Stomach smooth muscle (tissue), 2 donors: ENCODE measurements around the gene ATP11B.
"Not testable (repeated sequence)": the region's sequence is repeated elsewhere in the genome, so short reads cannot be mapped to it uniquely, and the experiment has no call there.

Source experiments
- H3K27ac ChIP-seq: one replicate; pipeline ENCODE4 v1.7.0; 2013; ENCODE audit warnings: mild to moderate bottlenecking, low read length, inconsistent platforms
- H3K27me3 ChIP-seq, 2 donors: one replicate each; pipeline ENCODE4 v1.7.0; 2013; ENCODE audit warnings: low read length in 2 of 2; ENCODE audit not compliant: insufficient read depth in 2 of 2, control insufficient read depth in 1 of 2
- H3K36me3 ChIP-seq, 2 donors: one replicate each; pipeline ENCODE4 v1.7.0; 2013; ENCODE audit warnings: low read length in 2 of 2; ENCODE audit not compliant: control insufficient read depth in 2 of 2, insufficient read depth in 2 of 2
- H3K4me1 ChIP-seq: one replicate; pipeline ENCODE4 v1.7.0; 2013; ENCODE audit warnings: low read length; ENCODE audit not compliant: control insufficient read depth, insufficient read depth
- H3K4me3 ChIP-seq, 2 donors: one replicate each; pipeline ENCODE4 v1.7.0; 2013; ENCODE audit warnings: low read length in 2 of 2
- H3K9ac ChIP-seq, 2 donors: one replicate each; pipeline ENCODE4 v1.7.0; 2013; ENCODE audit warnings: low read length in 2 of 2, mild to moderate bottlenecking in 1 of 2
- H3K9me3 ChIP-seq, 2 donors: one replicate each; pipeline ENCODE4 v1.7.0; 2013; ENCODE audit warnings: low read length in 2 of 2; ENCODE audit not compliant: control insufficient read depth in 2 of 2
- donor health status: healthy.
- donor health status: Pancreatic carcinoma.

Gene ATP11B

DNA sequence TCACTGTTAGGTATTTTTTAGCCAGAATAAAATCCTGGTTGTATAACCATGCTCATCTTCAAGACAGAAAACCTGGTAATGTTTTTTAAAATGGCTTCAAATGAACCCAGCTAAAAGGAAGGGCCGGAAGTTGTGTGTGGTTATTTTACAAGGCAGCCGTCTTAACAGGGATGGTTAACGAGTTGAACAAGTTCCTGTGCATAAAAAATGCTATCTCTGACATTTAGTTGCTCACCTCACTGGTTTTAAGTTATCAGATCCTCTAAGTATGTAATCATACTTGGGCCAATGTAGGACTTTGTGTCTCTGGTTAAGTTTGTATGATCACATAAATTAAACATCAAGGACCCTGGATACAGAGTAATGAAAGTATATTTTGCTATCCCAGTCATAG is 2.1 kb downstream of the ATP11B start:
- H3K27me3 ChIP-seq, result no peaks in the 10 kb centered on the region
- peak overlapping the region in 1 of 2 donors; percentile 96 for H3K9ac ChIP-seq
- H3K36me3 ChIP-seq, result no peaks in the 10 kb centered on the region
- peaks cover 5% of the 10 kb centered on the region for H3K4me1 ChIP-seq
- H3K4me3 ChIP-seq, result peak overlapping the region; percentile 4 to 11
- H3K9me3 ChIP-seq, result no peaks in the 10 kb centered on the region
- H3K27ac ChIP-seq, result no peak overlapping the region

- no peaks in the 10 kb centered on the region for H3K36me3 ChIP-seq
- H3K27ac ChIP-seq, result no peak overlapping the region
- peaks cover 5% of the 10 kb centered on the region for H3K4me1 ChIP-seq
- no peaks in the 10 kb centered on the region for H3K27me3 ChIP-seq
- H3K9me3 ChIP-seq, result no peaks in the 10 kb centered on the region
- H3K4me3 ChIP-seq, result no peak overlapping the region
- H3K9ac ChIP-seq, result no peak overlapping the region
Observed at GRCh38 chr3:182796310-182796709, 3.0 kb downstream of the ATP11B start.

DNA sequence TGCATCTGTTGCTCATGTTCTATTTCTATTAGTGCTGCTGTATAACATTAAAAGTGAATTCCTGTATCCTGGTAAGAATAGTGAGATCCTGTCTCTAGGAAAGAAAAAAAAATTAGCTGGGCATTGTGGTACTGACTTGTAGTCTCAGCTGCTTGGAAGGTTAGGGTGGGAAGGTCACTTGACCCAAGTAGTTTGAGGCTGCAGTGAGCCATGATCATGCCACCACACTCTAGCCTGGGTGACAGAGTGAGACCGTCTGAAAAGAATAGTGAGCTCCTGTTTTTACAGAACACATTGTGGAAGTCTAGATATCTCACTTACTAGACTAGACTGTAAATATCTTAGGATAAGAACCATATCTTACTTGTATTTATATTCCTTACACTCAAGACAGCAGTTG is 4.6 kb downstream of the ATP11B start:
- no peaks in the 10 kb centered on the region for H3K36me3 ChIP-seq
- H3K4me1 ChIP-seq, result peaks cover 3% of the 10 kb centered on the region
- H3K9ac ChIP-seq, result no peak overlapping the region
- H3K27me3 ChIP-seq, result no peaks in the 10 kb centered on the region
- no peaks in the 10 kb centered on the region for H3K9me3 ChIP-seq
- no peak overlapping the region for H3K27ac ChIP-seq
- H3K4me3 ChIP-seq, result no peak overlapping the region

- not testable (repeated sequence) for H3K9ac ChIP-seq, H3K4me1 ChIP-seq, H3K4me3 ChIP-seq, H3K36me3 ChIP-seq, H3K9me3 ChIP-seq, H3K27ac ChIP-seq, H3K27me3 ChIP-seq
Observed at GRCh38 chr3:182799143-182799542, 5.8 kb downstream of the ATP11B start.

GRCh38 chr3:182800508-182800907 is 7.2 kb downstream of the ATP11B start:
- Histone ChIP-seq H3K4me1 (peaks cover under 1% of the 10 kb centered on the region), H3K36me3 (no peaks in the 10 kb centered on the region), H3K9ac (no peak overlapping the region), H3K9me3 (no peaks in the 10 kb centered on the region), H3K4me3 (no peak overlapping the region), H3K27me3 (no peaks in the 10 kb centered on the region), H3K27ac (no peak overlapping the region)

- Histone ChIP-seq H3K9me3 (no peaks in the 10 kb centered on the region), H3K4me1 (no peaks in the 10 kb centered on the region), H3K27me3 (no peaks in the 10 kb centered on the region), H3K36me3 (no peaks in the 10 kb centered on the region), H3K27ac (no peak overlapping the region), H3K4me3 (no peak overlapping the region), H3K9ac (no peak overlapping the region)
Observed at GRCh38 chr3:182802413-182803390, 9.4 kb downstream of the ATP11B start.

GRCh38 chr3:182803596-182803995 is 10.3 kb downstream of the ATP11B start:
- Histone ChIP-seq H3K27ac (no peak overlapping the region), H3K9ac (no peak overlapping the region)

GRCh38 chr3:182807061-182807460 is 13.8 kb downstream of the ATP11B start:
- Histone ChIP-seq H3K27me3 (no peaks in the 10 kb centered on the region), H3K27ac (no peak overlapping the region), H3K36me3 (no peaks in the 10 kb centered on the region), H3K4me3 (no peak overlapping the region), H3K9ac (no peak overlapping the region), H3K9me3 (no peaks in the 10 kb centered on the region), H3K4me1 (no peaks in the 10 kb centered on the region)

More at GRCh38 chr3:182803596-182803995, 10.3 kb downstream of the ATP11B start:
- H3K9me3 ChIP-seq, result no peaks in the 10 kb centered on the region
- no peak overlapping the region for H3K4me3 ChIP-seq
- H3K27me3 ChIP-seq, result no peaks in the 10 kb centered on the region
- H3K4me1 ChIP-seq, result no peaks in the 10 kb centered on the region
- no peaks in the 10 kb centered on the region for H3K36me3 ChIP-seq

DNA sequence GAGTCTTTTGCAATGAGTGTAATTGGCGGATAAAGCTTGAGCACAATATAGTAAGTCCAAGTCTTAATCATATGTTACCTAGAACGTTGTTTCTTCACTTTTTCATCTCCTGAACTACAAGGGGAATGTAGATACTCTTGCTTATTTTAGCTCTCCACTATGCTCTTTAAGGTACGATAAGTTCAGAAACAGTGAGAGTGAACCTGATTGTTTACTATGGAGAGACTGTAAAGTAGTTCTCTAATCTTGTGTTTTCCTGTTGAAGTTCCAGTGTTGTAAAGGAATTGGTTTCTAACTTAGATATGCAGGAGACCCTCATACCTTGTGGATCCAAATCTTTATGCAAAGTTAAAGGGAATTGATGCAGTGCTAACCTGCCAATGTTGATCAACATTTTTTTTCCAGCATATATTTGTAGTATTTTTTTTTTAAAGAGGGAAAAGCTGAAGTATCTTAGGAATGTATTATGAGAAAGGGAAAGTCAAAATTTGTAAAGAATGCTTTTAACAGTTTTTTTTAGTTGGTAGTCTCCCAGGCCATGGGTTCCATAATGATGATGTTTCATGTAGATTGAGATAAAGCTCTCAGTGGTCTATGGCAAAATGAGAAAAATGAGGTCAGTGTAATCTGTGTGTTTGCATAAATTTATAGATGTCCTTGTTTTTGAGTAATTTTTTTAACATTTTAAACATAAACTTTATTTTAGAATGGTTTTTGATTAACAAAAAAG is 14.9 kb downstream of the ATP11B start:
- no peak overlapping the region for H3K4me3 ChIP-seq
- H3K9ac ChIP-seq, result no peak overlapping the region
- H3K27ac ChIP-seq, result no peak overlapping the region
- H3K36me3 ChIP-seq, result no peaks in the 10 kb centered on the region
- H3K27me3 ChIP-seq, result no peaks in the 10 kb centered on the region
- no peaks in the 10 kb centered on the region for H3K4me1 ChIP-seq
- H3K9me3 ChIP-seq, result no peaks in the 10 kb centered on the region

DNA sequence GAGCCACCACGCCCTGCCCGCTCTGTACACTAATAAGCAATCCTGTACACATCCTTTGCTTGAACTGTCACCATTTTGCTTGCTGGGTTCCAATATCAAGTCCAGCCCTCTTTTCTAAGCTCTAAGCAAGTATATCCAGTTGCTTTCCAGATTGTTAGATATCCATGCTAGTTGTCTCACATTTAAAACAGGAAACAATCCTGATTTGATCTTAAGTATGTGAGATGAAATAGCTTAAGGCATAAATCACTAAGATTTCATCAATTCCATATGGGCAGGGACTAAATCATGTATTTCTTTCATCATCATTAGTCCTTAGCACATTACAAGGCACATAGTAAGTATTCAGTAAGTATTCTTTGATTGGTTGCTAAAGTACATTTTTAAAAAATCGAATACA is 16.2 kb downstream of the ATP11B start:
- no peaks in the 10 kb centered on the region for H3K9me3 ChIP-seq
- no peak overlapping the region for H3K4me3 ChIP-seq
- H3K27me3 ChIP-seq, result no peaks in the 10 kb centered on the region
- H3K27ac ChIP-seq, result no peak overlapping the region
- no peak overlapping the region for H3K9ac ChIP-seq
- no peaks in the 10 kb centered on the region for H3K4me1 ChIP-seq
- no peaks in the 10 kb centered on the region for H3K36me3 ChIP-seq
